ENCODE data around the gene PCDHGA9.
"Not testable (repeated sequence)": the region's sequence is repeated elsewhere in the genome, so short reads cannot be mapped to it uniquely, and the experiment has no call there.

PCDHGA9 gene

GRCh38 chr5:141415275-141415618 is 12.7 kb downstream of the PCDHGA9 start:
- H3K9me3 Mint-ChIP-seq, result peaks cover 11% of the 10 kb centered on the region
- peak; percentile 19 for ATAC-seq (ENCODE audit: low read depth)
- peak overlapping the region; percentile 12 for H3K4me3 Mint-ChIP-seq

GRCh38 chr5:141417494-141418172 is 15.1 kb downstream of the PCDHGA9 start, which contains the start of gene PCDHGB7:
TSS of gene PCDHGB7 (plus strand) at chr5:141417677. CDS start at chr5:141417860, 183 bp downstream.
- peaks cover 11% of the 10 kb centered on the region for H3K4me1 Mint-ChIP-seq
- peak; percentile 55 for ATAC-seq (ENCODE audit: low read depth)
- DNase-seq (ENCODE audit: low spot score in 2 of 2); H3K36me3 Mint-ChIP-seq: not testable (repeated sequence)
- H3K27me3 Mint-ChIP-seq, result peaks cover 21% of the 10 kb centered on the region
- peak within 1 kb of the TSS; percentile 45 for H3K27ac Mint-ChIP-seq
- H3K4me3 Mint-ChIP-seq, result peak within 1 kb of the TSS; percentile 74
- H3K9me3 Mint-ChIP-seq, result peaks cover 12% of the 10 kb centered on the region

More at GRCh38 chr5:141415275-141415618, 12.7 kb downstream of the PCDHGA9 start:
- H3K27me3 Mint-ChIP-seq, result peaks cover 25% of the 10 kb centered on the region
- not testable (repeated sequence) for H3K27ac Mint-ChIP-seq; DNase-seq (ENCODE audit: low spot score in 2 of 2); H3K4me1 Mint-ChIP-seq; H3K36me3 Mint-ChIP-seq

GRCh38 chr5:141419074-141419880 is 16.7 kb downstream of the PCDHGA9 start:
- peaks cover 5% of the 10 kb centered on the region for H3K36me3 Mint-ChIP-seq
- H3K27me3 Mint-ChIP-seq, result peaks cover 19% of the 10 kb centered on the region
- H3K27ac Mint-ChIP-seq, result no peak overlapping the region
- no peak for DNase-seq (ENCODE audit: low spot score in 2 of 2)
- peaks cover 4% of the 10 kb centered on the region for H3K4me1 Mint-ChIP-seq
- H3K9me3 Mint-ChIP-seq, result peaks cover 15% of the 10 kb centered on the region
- no peak for ATAC-seq (ENCODE audit: low read depth)
- H3K4me3 Mint-ChIP-seq, result no peak overlapping the region

- peaks cover 15% of the 10 kb centered on the region for H3K27me3 Mint-ChIP-seq
- H3K27ac Mint-ChIP-seq, result peak within 1 kb of the TSS; percentile 72
- peaks cover 4% of the 10 kb centered on the region for H3K4me1 Mint-ChIP-seq
- H3K36me3 Mint-ChIP-seq, result peaks cover 5% of the 10 kb centered on the region
- peak within 1 kb of the TSS; percentile 80 for H3K4me3 Mint-ChIP-seq
- DNase-seq (ENCODE audit: low spot score in 2 of 2), result no peak
- peak; percentile 37 for ATAC-seq (ENCODE audit: low read depth)
- peaks cover 15% of the 10 kb centered on the region for H3K9me3 Mint-ChIP-seq
Observed at GRCh38 chr5:141420855-141421488, 18.4 kb downstream of the PCDHGA9 start, which contains the start of gene PCDHGA11. TSS of gene PCDHGA11 (plus strand) at chr5:141421051. CDS start at chr5:141421228, 177 bp downstream.

- H3K9me3 Mint-ChIP-seq, result peaks cover 15% of the 10 kb centered on the region
- H3K4me1 Mint-ChIP-seq, result peaks cover 4% of the 10 kb centered on the region
- peaks cover 5% of the 10 kb centered on the region for H3K36me3 Mint-ChIP-seq
- ATAC-seq (ENCODE audit: low read depth) (no peak), DNase-seq (ENCODE audit: low spot score in 2 of 2) (no peak)
- peak overlapping the region; percentile 72 for H3K27ac Mint-ChIP-seq
- peaks cover 14% of the 10 kb centered on the region for H3K27me3 Mint-ChIP-seq
- peak overlapping the region; percentile 80 for H3K4me3 Mint-ChIP-seq
Observed at GRCh38 chr5:141421489-141421855, 18.9 kb downstream of the PCDHGA9 start.

GRCh38 chr5:141422742-141423291 is 20.2 kb downstream of the PCDHGA9 start:
- Mint-ChIP-seq H3K4me1 (peaks cover 4% of the 10 kb centered on the region), H3K36me3 (peaks cover 5% of the 10 kb centered on the region), H3K27ac (no peak overlapping the region), H3K27me3 (peaks cover 13% of the 10 kb centered on the region), H3K9me3 (peaks cover 17% of the 10 kb centered on the region), H3K4me3 (no peak overlapping the region)
- no peak for ATAC-seq (ENCODE audit: low read depth)
- no peak for DNase-seq (ENCODE audit: low spot score in 2 of 2)

- Mint-ChIP-seq H3K9me3 (peaks cover 10% of the 10 kb centered on the region), H3K27me3 (peaks cover 16% of the 10 kb centered on the region), H3K36me3 (peaks cover 6% of the 10 kb centered on the region), H3K27ac (no peak overlapping the region), H3K4me3 (no peak overlapping the region), H3K4me1 (peaks cover 6% of the 10 kb centered on the region)
- ATAC-seq (ENCODE audit: low read depth) (no peak), DNase-seq (ENCODE audit: low spot score in 2 of 2) (no peak)
Observed at GRCh38 chr5:141427783-141428426, 25.3 kb downstream of the PCDHGA9 start.

GRCh38 chr5:141430332-141431113 is 27.9 kb downstream of the PCDHGA9 start, which contains the start of gene PCDHGA12:
TSS of gene PCDHGA12 (plus strand) at chr5:141430507. CDS start at chr5:141430760, 253 bp downstream.
- Mint-ChIP-seq H3K4me1 (peaks cover 6% of the 10 kb centered on the region), H3K36me3 (peaks cover 8% of the 10 kb centered on the region), H3K9me3 (peaks cover 12% of the 10 kb centered on the region), H3K4me3 (peak within 1 kb of the TSS; percentile 91), H3K27ac (peak within 1 kb of the TSS; percentile 74), H3K27me3 (peaks cover 10% of the 10 kb centered on the region)
- peak in 1 of 2 donors; percentile 51 for DNase-seq (ENCODE audit: low spot score in 2 of 2)
- peak; percentile 83 for ATAC-seq (ENCODE audit: low read depth)

GRCh38 chr5:141431286-141431685 is 28.7 kb downstream of the PCDHGA9 start:
- H3K27me3 Mint-ChIP-seq, result peaks cover 10% of the 10 kb centered on the region
- H3K36me3 Mint-ChIP-seq, result peaks cover 8% of the 10 kb centered on the region
- ATAC-seq (ENCODE audit: low read depth), result peak; percentile 61
- H3K27ac Mint-ChIP-seq, result peak overlapping the region; percentile 74
- peaks cover 6% of the 10 kb centered on the region for H3K4me1 Mint-ChIP-seq
- peak in 1 of 2 donors; percentile 52 for DNase-seq (ENCODE audit: low spot score in 2 of 2)
- H3K9me3 Mint-ChIP-seq, result peaks cover 12% of the 10 kb centered on the region
- H3K4me3 Mint-ChIP-seq, result peak overlapping the region; percentile 91

- Mint-ChIP-seq H3K27ac (peak overlapping the region; percentile 24), H3K27me3 (peaks cover 10% of the 10 kb centered on the region), H3K4me3 (peak overlapping the region; percentile 91)
- not testable (repeated sequence) for H3K36me3 Mint-ChIP-seq; H3K9me3 Mint-ChIP-seq; ATAC-seq (ENCODE audit: low read depth); DNase-seq (ENCODE audit: low spot score in 2 of 2); H3K4me1 Mint-ChIP-seq
Observed at GRCh38 chr5:141432308-141432707, 29.7 kb downstream of the PCDHGA9 start.

- H3K27me3 Mint-ChIP-seq, result peaks cover 10% of the 10 kb centered on the region
Observed at GRCh38 chr5:141432726-141433125, 30.1 kb downstream of the PCDHGA9 start.

GRCh38 chr5:141434006-141434405 is 31.4 kb downstream of the PCDHGA9 start:
- Mint-ChIP-seq H3K36me3 (peaks cover 5% of the 10 kb centered on the region), H3K27ac (no peak overlapping the region), H3K9me3 (peaks cover 10% of the 10 kb centered on the region), H3K4me3 (no peak overlapping the region), H3K27me3 (peaks cover 8% of the 10 kb centered on the region), H3K4me1 (peaks cover 6% of the 10 kb centered on the region)
- DNase-seq (ENCODE audit: low spot score in 2 of 2) (no peak), ATAC-seq (ENCODE audit: low read depth) (no peak)

More at GRCh38 chr5:141432726-141433125, 30.1 kb downstream of the PCDHGA9 start:
- DNase-seq (ENCODE audit: low spot score in 2 of 2); H3K9me3 Mint-ChIP-seq; H3K4me1 Mint-ChIP-seq; H3K4me3 Mint-ChIP-seq; ATAC-seq (ENCODE audit: low read depth); H3K36me3 Mint-ChIP-seq: not testable (repeated sequence)
- H3K27ac Mint-ChIP-seq, result peak overlapping the region; percentile 18

Data from memory B cell (primary cell).